MM.1S (cell line): ENCODE data around the gene ABCA2.

Source experiments
- EZH2phosphoT487 ChIP-seq: fragments of 300-600 bp; sonication (generic); IDR thresholded peaks from 2 replicates; pipeline ENCODE4 v1.6.1; 2018; ENCODE audit warnings: antibody characterized with exemption, low read length
- TF ChIP-seq, protein P1 (sequence below): fragments of 300-600 bp; sonication (generic); IDR thresholded peaks from 2 replicates; pipeline ENCODE4 v1.5.1; 2016; ENCODE audit warnings: antibody characterized with exemption, low read length, mixed read lengths

DNA sequence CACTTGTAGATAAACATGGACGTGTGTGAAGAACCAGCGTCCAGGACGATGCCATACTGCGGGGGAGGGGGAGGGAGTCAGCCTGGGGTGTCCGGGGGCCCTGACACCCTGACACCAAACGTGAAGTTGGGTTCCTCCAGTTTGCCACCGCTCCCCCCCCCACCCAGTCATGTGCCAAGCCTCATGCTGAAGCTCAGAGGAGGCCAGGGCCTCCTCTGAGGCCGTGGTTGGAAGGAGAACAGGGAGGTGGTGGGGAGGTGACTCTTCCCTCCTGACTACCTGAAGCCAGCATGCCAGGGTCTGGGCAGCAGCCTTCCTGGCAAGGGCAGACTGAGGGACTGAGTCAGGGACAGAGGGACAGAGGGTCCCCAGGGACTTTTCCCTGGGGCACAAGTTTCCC is 24.3 kb upstream of the ABCA2 start:
- no peak for TF ChIP-seq EZH2phosphoT487
- TF ChIP-seq, protein P1, sequence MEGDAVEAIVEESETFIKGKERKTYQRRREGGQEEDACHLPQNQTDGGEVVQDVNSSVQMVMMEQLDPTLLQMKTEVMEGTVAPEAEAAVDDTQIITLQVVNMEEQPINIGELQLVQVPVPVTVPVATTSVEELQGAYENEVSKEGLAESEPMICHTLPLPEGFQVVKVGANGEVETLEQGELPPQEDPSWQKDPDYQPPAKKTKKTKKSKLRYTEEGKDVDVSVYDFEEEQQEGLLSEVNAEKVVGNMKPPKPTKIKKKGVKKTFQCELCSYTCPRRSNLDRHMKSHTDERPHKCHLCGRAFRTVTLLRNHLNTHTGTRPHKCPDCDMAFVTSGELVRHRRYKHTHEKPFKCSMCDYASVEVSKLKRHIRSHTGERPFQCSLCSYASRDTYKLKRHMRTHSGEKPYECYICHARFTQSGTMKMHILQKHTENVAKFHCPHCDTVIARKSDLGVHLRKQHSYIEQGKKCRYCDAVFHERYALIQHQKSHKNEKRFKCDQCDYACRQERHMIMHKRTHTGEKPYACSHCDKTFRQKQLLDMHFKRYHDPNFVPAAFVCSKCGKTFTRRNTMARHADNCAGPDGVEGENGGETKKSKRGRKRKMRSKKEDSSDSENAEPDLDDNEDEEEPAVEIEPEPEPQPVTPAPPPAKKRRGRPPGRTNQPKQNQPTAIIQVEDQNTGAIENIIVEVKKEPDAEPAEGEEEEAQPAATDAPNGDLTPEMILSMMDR, result no peak
